Sigmoid colon (tissue), 4 donors: ENCODE measurements around the gene ABCG4.

Source experiments
- CTCF ChIP-seq, 4 experiments: fragments of 450-650 bp in 3 of 4; fragments of 200-600 bp in 1 of 4; IDR thresholded peaks; one replicate each; pipeline ENCODE4 v1.5.1; 2016 to 2019; ENCODE audit warnings: antibody characterized with exemption in 4 of 4, mild to moderate bottlenecking in 3 of 4, moderate library complexity in 2 of 4
- POLR2A ChIP-seq, 2 donors: fragments of 450-650 bp; IDR thresholded peaks; one replicate each; pipeline ENCODE4 v1.6.1; 2016; ENCODE audit warnings: antibody characterized with exemption in 2 of 2, mild to moderate bottlenecking in 2 of 2, moderate library complexity in 2 of 2
- POLR2AphosphoS5 ChIP-seq, 4 donors: sonication (generic); formaldehyde crosslinking; IDR thresholded peaks; one replicate each; pipeline ENCODE4 v1.6.1; 2017; ENCODE audit warnings: antibody characterized with exemption in 4 of 4

DNA sequence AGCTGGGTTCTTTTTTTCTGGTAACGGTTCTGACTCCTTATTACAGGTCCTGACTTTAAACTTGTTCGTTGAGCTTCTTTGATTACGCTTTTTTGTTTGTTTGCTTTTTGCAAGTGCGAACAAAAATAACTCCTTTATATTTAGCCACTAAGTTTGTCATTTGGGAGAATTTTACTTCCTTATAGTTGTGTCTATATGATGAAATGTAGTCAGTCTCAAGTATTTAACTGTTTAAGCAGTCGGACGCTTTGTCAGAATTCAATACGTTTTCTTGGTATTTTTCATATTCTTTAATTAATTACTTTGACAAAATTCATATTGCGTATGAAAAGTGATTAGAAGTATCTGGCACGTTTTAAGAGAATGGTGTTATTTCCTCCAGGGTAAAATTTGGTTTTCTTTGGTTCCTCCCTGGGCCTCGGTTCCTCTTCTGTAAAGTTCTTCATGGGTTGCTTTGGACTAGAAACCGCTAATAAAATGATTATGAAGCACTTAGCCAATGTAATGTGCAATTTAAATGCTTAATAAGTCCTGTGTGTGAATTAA, 58.6 kb downstream of the ABCG4 start:
- TF ChIP-seq POLR2A (IDR thresholded peaks at IDR 0.05) (no peak), POLR2AphosphoS5 (IDR thresholded peaks at IDR 0.05) (no peak), CTCF (IDR thresholded peaks at IDR 0.05) (no peak)
